Islet of Langerhans (tissue), 1 donor: Measurements from ENCODE around the gene ACOT2.
"Not testable (repeated sequence)": the region's sequence is repeated elsewhere in the genome, so short reads cannot be mapped to it uniquely, and the experiment has no call there.

ENCODE experiments used
- FAIRE-seq: peaks from one replicate; lab custom pipeline; 2011; peaks lifted over from hg19 to GRCh38; lab: Jason Lieb, UNC

ACOT2 gene

GRCh38 chr14:73569185-73569958, at the start of gene ACOT2:
Gene ACOT2 (plus strand): TSS chr14:73569213. CDS start chr14:73569241, 28 bp downstream.
- not testable (repeated sequence) for FAIRE-seq

GRCh38 chr14:73521229-73521628, 47.8 kb upstream of the ACOT2 start:
- FAIRE-seq = no peak

- no peak for FAIRE-seq
These were observed 44.5 kb upstream of the ACOT2 start for GRCh38 chr14:73524493-73524892.

- FAIRE-seq = peak; percentile 66
These were observed 42.7 kb upstream of the ACOT2 start for GRCh38 chr14:73526036-73526984.

GRCh38 chr14:73529356-73529755, 39.7 kb upstream of the ACOT2 start:
- not testable (repeated sequence) for FAIRE-seq

GRCh38 chr14:73531971-73532370, 37.0 kb upstream of the ACOT2 start:
- FAIRE-seq = not testable (repeated sequence)

GRCh38 chr14:73537244-73538045, 31.6 kb upstream of the ACOT2 start:
- not testable (repeated sequence) for FAIRE-seq

GRCh38 chr14:73539017-73539416, 30.0 kb upstream of the ACOT2 start:
- peak; percentile 62 for FAIRE-seq

GRCh38 chr14:73542961-73543360, 26.1 kb upstream of the ACOT2 start:
- FAIRE-seq = not testable (repeated sequence)

GRCh38 chr14:73545353-73545752, 23.7 kb upstream of the ACOT2 start:
- not testable (repeated sequence) for FAIRE-seq

- not testable (repeated sequence) for FAIRE-seq
These were observed 19.9 kb upstream of the ACOT2 start for GRCh38 chr14:73549097-73549496.

GRCh38 chr14:73549889-73550524, 19.0 kb upstream of the ACOT2 start:
- FAIRE-seq = not testable (repeated sequence)

GRCh38 chr14:73553845-73554244, 15.2 kb upstream of the ACOT2 start:
- FAIRE-seq = no peak

- FAIRE-seq = not testable (repeated sequence)
These were observed 11.8 kb upstream of the ACOT2 start for GRCh38 chr14:73557201-73557600.

GRCh38 chr14:73558238-73558637, 10.8 kb upstream of the ACOT2 start:
- FAIRE-seq = not testable (repeated sequence)

GRCh38 chr14:73562256-73562655, 6.8 kb upstream of the ACOT2 start:
- FAIRE-seq = not testable (repeated sequence)

GRCh38 chr14:73562696-73563095, 6.3 kb upstream of the ACOT2 start:
- FAIRE-seq = not testable (repeated sequence)

- FAIRE-seq = not testable (repeated sequence)
These were observed 2.6 kb upstream of the ACOT2 start for GRCh38 chr14:73566431-73566830.

- not testable (repeated sequence) for FAIRE-seq
These were observed 2.1 kb upstream of the ACOT2 start for GRCh38 chr14:73566935-73567334.

GRCh38 chr14:73567358-73567757, 1.7 kb upstream of the ACOT2 start:
- FAIRE-seq = no peak
